ENCODE data around the gene DERL2. TPM values are rescaled to one million over a fixed set of nuclear protein-coding genes. Genes with fewer than 3 reads are reported as not detected.

The DERL2 gene
- total RNA-seq, 2 experiments from 2014 or later = 68.6 to 72.3 TPM

- no peak overlapping the region for H3K27ac Mint-ChIP-seq
- H3K27me3 Mint-ChIP-seq = peaks cover 6% of the 10 kb centered on the region
- peaks cover 31% of the 10 kb centered on the region for H3K36me3 Mint-ChIP-seq
- ATAC-seq (ENCODE audit: low read depth) = no peak
- DNase-seq = no peak
- POLR2A ChIA-PET = no interaction called here
- peaks cover 8% of the 10 kb centered on the region for H3K4me1 Mint-ChIP-seq
- H3K9me3 Mint-ChIP-seq = peaks cover 6% of the 10 kb centered on the region
- H3K4me3 Mint-ChIP-seq = no peak overlapping the region
Observed at GRCh38 chr17:5492970-5493369, 7.0 kb upstream of the DERL2 start.

DNA sequence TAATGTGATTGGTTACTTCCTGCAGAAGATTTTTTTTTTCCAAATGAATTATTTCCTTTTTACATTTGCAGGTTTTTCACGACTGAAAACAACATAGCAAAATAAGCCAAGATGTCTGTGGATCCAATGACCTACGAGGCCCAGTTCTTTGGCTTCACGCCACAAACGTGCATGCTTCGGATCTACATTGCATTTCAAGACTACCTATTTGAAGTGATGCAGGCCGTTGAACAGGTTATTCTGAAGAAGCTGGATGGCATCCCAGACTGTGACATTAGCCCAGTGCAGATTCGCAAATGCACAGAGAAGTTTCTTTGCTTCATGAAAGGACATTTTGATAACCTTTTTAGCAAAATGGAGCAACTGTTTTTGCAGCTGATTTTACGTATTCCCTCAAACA is 2.8 kb upstream of the DERL2 start:
- Mint-ChIP-seq H3K4me3 (no peak overlapping the region), H3K27ac (no peak overlapping the region), H3K9me3 (peaks cover 4% of the 10 kb centered on the region), H3K36me3 (peaks cover 43% of the 10 kb centered on the region), H3K4me1 (peaks cover 31% of the 10 kb centered on the region), H3K27me3 (no peaks in the 10 kb centered on the region)
- ATAC-seq (ENCODE audit: low read depth) (no peak), DNase-seq (no peak)
- POLR2A ChIA-PET = no interaction called here

DNA sequence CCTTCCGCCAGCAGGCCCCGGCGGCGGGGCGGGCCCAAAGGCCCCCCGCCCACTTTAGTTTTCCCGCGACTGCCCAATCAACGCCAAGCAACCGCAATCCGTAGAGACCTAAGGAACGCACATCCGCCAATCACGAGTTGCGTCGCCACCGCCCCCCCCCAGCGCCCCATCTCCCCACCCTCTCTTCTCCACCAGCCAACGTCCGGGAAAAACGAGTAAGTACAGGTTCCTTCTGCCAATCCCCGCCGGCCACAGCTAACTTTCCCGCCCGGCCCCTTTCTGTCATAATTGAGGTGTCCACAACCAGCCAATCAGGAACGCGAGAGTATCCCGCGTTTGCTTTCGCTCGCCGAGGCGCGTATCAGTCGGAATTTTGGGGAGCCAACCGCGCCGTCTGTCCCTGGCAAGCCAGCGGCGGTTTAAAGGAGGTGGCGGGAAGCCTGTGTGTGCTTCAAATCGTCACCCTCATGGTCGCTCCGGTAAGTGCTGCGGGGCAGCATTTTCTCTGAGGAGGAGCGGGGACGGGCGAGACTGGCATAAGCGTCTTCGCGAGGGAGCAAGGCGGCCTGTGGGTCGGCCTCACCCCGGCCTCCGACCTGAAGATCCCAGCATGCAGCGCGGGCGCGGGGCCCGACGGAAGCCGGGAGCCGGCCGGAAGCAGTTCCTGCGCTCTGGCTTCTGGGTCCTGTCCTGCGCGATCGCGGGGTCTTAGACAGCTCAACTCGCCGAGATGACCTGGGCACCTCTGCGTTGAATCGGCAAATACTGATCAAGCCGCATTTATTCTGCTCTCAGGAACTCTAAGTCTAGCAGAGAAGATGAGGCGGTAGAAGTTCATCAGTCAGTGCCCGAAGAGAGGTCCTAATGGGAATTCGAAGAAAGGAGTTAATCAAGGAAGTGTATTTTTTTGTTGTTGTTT is 487 bp upstream of the DERL2 start, which contains the start of gene MIS12:
Gene MIS12, plus strand, starts transcription at position 361 of the 919 bp plus-strand sequence. CDS start 2,297 bp downstream, outside the sequence.
- Mint-ChIP-seq H3K27ac (peak within 1 kb of the TSS; percentile 94), H3K4me3 (peak within 1 kb of the TSS; percentile 99), H3K36me3 (peaks cover 50% of the 10 kb centered on the region), H3K27me3 (no peaks in the 10 kb centered on the region), H3K4me1 (peaks cover 40% of the 10 kb centered on the region), H3K9me3 (no peaks in the 10 kb centered on the region)
- ATAC-seq (ENCODE audit: low read depth) = peak; percentile 95
- POLR2A ChIA-PET = interaction anchor here (0.6 to 2.9 kb wide), 15 partner anchors 8 to 1381 kb away, joined by 3 to 33 read pairs (median 3); partner anchors contain the start of genes DHX33, NLRP1, NUP88 and RPAIN
- peak; percentile 90 for DNase-seq

DNA sequence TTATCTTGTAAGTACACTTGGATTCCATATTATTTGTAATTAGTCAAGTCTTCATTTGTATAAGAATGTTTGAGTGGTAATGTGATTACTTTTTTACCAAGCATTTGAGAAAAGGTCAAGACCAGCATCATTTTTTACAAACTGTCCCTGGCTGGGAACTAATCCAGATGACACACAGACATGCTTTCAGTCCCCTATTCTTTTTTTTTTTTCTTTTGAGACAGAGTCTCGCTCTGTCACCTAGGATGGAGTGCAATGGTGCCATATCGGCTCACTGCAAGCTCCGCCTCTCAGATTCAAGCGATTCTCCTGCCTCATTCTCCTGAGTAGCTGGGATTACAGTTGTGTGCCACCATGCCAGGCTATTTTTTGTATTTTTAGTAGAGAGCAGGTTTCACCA is 4.5 kb downstream of the DERL2 start:
- H3K4me3 Mint-ChIP-seq = no peak overlapping the region
- H3K36me3 Mint-ChIP-seq = peaks cover 49% of the 10 kb centered on the region
- ATAC-seq (ENCODE audit: low read depth) = no peak
- H3K9me3 Mint-ChIP-seq = no peaks in the 10 kb centered on the region
- no peak for DNase-seq
- H3K27ac Mint-ChIP-seq = no peak overlapping the region
- POLR2A ChIA-PET = interaction anchor here (0.7 kb wide), 1 partner anchor 58 kb away, joined by 3 read pairs; no protein-coding TSS in a partner anchor
- no peaks in the 10 kb centered on the region for H3K27me3 Mint-ChIP-seq
- peaks cover 29% of the 10 kb centered on the region for H3K4me1 Mint-ChIP-seq

DNA sequence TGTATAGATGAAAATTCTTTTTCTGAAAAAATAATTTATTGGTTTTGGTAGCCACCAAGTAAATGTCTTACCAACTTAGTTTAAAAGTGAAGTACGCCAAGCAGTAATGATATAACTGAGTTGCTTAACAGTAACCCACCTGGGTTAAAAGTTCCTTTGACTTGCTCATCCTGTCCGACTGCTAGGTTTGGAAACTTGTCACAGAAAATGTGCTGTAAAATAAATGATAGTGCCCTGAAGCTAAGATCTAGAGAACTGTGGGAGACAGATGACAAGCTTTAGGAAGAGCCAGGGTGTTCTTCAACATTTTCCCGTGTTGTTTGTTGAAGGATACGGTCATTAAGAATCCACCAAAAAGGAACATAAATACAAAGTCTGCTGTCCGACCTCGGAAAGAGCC is 5.0 kb downstream of the DERL2 start:
- peaks cover 50% of the 10 kb centered on the region for H3K36me3 Mint-ChIP-seq
- no peaks in the 10 kb centered on the region for H3K27me3 Mint-ChIP-seq
- no peak for ATAC-seq (ENCODE audit: low read depth)
- no peak for DNase-seq
- POLR2A ChIA-PET = interaction anchor here (1.6 kb wide), 1 partner anchor 11 kb away, joined by 4 read pairs; no protein-coding TSS in a partner anchor
- peaks cover 29% of the 10 kb centered on the region for H3K4me1 Mint-ChIP-seq
- H3K9me3 Mint-ChIP-seq = no peaks in the 10 kb centered on the region
- H3K27ac Mint-ChIP-seq = no peak overlapping the region
- no peak overlapping the region for H3K4me3 Mint-ChIP-seq

DNA sequence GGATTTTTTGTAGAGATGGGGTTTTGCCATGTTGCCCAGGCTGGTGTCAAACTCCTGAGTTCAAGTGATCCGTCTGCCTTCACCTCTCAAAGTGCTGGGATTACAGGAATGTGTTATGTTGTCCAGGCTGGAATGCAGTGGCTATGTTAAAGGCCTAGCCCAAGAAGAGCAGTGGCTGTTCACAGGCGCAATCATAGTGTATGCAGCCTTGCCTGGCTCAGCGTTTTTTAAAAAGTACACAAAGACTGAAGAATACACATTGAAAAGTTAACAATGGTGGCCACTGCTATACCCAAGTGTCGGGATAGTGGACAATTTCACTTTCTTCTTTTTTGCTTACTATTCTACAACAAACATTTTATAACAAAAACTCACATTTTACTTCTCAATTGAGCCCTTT is 7.0 kb downstream of the DERL2 start:
- DNase-seq = no peak
- Mint-ChIP-seq H3K36me3 (peaks cover 53% of the 10 kb centered on the region), H3K27ac (no peak overlapping the region), H3K9me3 (no peaks in the 10 kb centered on the region), H3K27me3 (no peaks in the 10 kb centered on the region), H3K4me3 (no peak overlapping the region), H3K4me1 (peaks cover 16% of the 10 kb centered on the region)
- POLR2A ChIA-PET = interaction anchor here (1.2 kb wide), 1 partner anchor 10 kb away, joined by 4 read pairs; the partner anchor contains the start of gene DHX33
- ATAC-seq (ENCODE audit: low read depth) = no peak

DNA sequence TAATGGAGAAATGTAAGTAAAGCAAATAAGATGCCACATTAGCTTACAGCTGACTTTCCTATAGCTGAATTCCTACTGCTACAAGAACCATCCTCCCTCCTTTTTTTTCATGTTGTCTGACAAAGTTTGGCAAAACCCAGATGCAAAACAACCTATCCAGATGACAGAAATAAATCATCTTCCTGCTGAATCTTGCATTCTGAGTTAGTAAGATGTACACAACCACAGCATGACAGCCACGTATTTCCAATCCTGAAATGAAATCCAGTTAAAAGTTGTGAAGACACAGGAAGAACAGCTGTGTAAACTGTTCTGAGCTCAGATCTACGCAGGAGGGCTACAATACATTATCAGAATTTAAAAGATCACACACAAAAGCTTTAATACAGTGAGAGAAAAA is 12.1 kb downstream of the DERL2 start:
- Mint-ChIP-seq H3K27me3 (no peaks in the 10 kb centered on the region), H3K4me3 (no peak overlapping the region), H3K9me3 (no peaks in the 10 kb centered on the region), H3K27ac (no peak overlapping the region), H3K36me3 (peaks cover 34% of the 10 kb centered on the region), H3K4me1 (peaks cover 10% of the 10 kb centered on the region)
- ATAC-seq (ENCODE audit: low read depth) (no peak), DNase-seq (no peak)
- POLR2A ChIA-PET = interaction anchor here (3.2 kb wide), 1 partner anchor 12 kb away, joined by 13 read pairs; the partner anchor contains the start of genes DERL2 and MIS12

GRCh38 chr17:5472511-5472910 is 13.5 kb downstream of the DERL2 start:
- Mint-ChIP-seq H3K4me3 (no peak overlapping the region), H3K36me3 (peaks cover 23% of the 10 kb centered on the region), H3K9me3 (no peaks in the 10 kb centered on the region), H3K27ac (no peak overlapping the region), H3K27me3 (no peaks in the 10 kb centered on the region), H3K4me1 (peaks cover 15% of the 10 kb centered on the region)
- POLR2A ChIA-PET = interaction anchor here (3.2 kb wide), 1 partner anchor 13 kb away, joined by 13 read pairs; the partner anchor contains the start of genes DERL2 and MIS12
- no peak for ATAC-seq (ENCODE audit: low read depth)
- DNase-seq = no peak

DNA sequence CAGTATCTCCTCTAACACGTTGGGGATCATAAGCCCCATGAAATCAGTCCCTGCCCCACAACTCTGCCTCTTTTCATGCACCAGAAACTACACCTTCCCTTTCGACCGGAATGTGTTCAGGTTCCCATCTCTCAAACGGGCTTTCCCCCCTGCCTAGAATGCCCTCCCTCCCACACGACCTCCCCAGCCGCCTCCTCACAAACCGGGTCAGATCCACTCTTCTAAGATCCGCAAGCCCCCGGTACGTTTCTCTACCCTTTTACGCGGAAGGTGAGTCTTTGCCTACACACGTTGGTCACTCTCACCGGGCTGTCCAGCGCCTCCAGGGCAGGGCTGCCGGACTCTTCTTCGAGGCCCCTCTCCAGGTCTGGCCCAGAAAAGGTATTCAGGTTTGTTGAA is 17.9 kb downstream of the DERL2 start:
- Mint-ChIP-seq H3K9me3 (no peaks in the 10 kb centered on the region), H3K4me1 (peaks cover 38% of the 10 kb centered on the region), H3K27me3 (no peaks in the 10 kb centered on the region), H3K4me3 (peak overlapping the region; percentile 87), H3K36me3 (peaks cover 8% of the 10 kb centered on the region), H3K27ac (peak overlapping the region; percentile 47)
- ATAC-seq (ENCODE audit: low read depth) = peak; percentile 14
- DNase-seq = no peak
- POLR2A ChIA-PET = interaction anchor here (0.7 to 3.0 kb wide), 7 partner anchors 18 to 976 kb away, joined by 3 to 33 read pairs (median 3); partner anchors contain the start of genes C1QBP, DERL2, MIS12 and NLRP1

DNA sequence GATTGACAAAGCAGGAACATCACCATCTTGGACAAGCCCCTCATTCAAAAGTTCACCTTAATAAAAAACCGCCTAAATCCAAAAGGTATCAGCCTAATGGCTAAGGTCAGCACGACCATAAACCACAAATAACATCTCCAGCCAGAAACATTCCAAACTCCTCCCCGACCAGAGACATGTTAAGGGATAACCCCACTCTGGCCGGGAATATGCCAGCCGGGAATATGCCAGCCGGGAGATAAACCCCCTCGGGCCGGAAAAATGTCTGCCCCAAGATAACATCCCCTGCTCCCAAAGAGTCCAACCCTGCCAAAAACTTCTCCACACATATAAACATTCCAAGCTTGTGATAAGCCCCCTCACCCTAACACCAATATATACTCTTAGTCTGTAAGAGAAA is 18.6 kb downstream of the DERL2 start:
- Mint-ChIP-seq H3K4me3 (peak overlapping the region; percentile 87), H3K27ac (peak overlapping the region; percentile 47), H3K36me3 (peaks cover 6% of the 10 kb centered on the region), H3K9me3 (no peaks in the 10 kb centered on the region), H3K4me1 (peaks cover 39% of the 10 kb centered on the region), H3K27me3 (no peaks in the 10 kb centered on the region)
- ATAC-seq (ENCODE audit: low read depth) = no peak
- no peak for DNase-seq
- POLR2A ChIA-PET = interaction anchor here (3.0 kb wide), 1 partner anchor 19 kb away, joined by 33 read pairs; the partner anchor contains the start of genes DERL2 and MIS12

DNA sequence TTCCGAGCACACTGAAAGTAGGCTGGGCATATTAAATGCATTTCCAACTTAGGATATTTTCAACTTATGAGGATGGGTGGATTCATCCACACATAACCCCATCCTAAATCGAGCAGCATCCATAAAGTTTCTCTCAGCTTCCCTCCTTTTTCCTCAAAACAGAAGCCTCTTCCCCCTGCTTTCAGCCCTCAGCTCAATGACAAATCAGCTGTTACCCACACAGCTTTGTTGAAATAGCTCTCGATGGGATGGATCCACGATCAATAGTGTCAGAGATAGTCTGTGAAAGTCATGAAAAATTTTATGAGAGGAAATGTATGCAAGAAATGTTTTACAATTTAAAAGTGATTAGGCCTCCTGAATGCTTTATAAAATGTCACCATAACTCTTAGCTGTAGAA is 19.7 kb downstream of the DERL2 start:
- ATAC-seq (ENCODE audit: low read depth) = no peak
- Mint-ChIP-seq H3K4me1 (peaks cover 39% of the 10 kb centered on the region), H3K27ac (no peak overlapping the region), H3K36me3 (peaks cover 1% of the 10 kb centered on the region), H3K4me3 (peak overlapping the region; percentile 87), H3K9me3 (no peaks in the 10 kb centered on the region), H3K27me3 (no peaks in the 10 kb centered on the region)
- no peak for DNase-seq
- POLR2A ChIA-PET = no interaction called here

DNA sequence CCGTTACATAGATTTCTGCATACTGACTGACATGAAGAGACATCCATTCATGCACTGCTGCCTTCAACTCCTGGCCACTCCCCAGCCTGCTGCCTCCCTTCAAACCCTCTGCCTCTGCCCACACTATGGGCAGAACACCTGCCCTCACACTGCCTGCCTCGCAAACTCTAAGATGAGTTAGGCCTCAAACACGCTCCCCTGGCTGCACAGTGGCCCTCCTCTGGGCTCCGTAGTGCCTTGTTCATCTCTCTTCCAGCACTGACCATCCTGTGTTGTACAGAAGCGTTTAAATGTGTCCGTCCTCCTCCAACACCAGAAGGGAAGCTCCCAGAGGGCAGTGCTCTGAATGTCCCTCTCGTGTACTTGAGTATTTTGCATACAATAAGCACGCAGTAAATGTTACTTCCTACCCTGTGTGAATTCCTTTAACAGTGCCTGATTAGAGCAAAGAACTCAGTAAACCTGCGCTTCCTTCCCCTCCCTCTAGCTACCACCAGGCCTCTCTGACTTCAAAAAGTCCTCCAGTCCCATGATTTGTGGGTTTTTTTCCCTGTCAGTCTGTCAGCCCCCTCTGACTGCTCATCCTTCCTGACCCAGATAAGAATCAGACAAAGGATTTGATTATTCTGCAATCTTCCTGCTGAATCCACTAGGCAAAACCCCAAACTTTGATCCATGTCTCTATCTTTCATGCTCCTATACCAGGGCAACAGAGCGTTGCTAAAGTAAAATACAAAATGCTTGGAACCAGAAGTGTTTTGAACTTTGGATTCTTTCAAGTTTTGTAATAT is 21.1 kb downstream of the DERL2 start:
- POLR2A ChIA-PET = no interaction called here
- no peaks in the 10 kb centered on the region for H3K9me3 Mint-ChIP-seq
- H3K4me3 Mint-ChIP-seq = no peak overlapping the region
- DNase-seq (no peak), ATAC-seq (ENCODE audit: low read depth) (no peak)
- peaks cover 37% of the 10 kb centered on the region for H3K4me1 Mint-ChIP-seq
- peaks cover 1% of the 10 kb centered on the region for H3K36me3 Mint-ChIP-seq
- no peaks in the 10 kb centered on the region for H3K27me3 Mint-ChIP-seq
- H3K27ac Mint-ChIP-seq = no peak overlapping the region

- no peaks in the 10 kb centered on the region for H3K27me3 Mint-ChIP-seq
- POLR2A ChIA-PET = no interaction called here
- DNase-seq = no peak
- peaks cover 2% of the 10 kb centered on the region for H3K4me1 Mint-ChIP-seq
- peaks cover 25% of the 10 kb centered on the region for H3K36me3 Mint-ChIP-seq
- H3K27ac Mint-ChIP-seq = no peak overlapping the region
- no peaks in the 10 kb centered on the region for H3K9me3 Mint-ChIP-seq
- no peak for ATAC-seq (ENCODE audit: low read depth)
- no peak overlapping the region for H3K4me3 Mint-ChIP-seq
Observed at GRCh38 chr17:5446786-5447185, 39.2 kb downstream of the DERL2 start.
